Measurements from ENCODE around the gene GSC. TPM values are rescaled to one million over a fixed set of nuclear protein-coding genes. Genes with fewer than 3 reads are reported as not detected.
"Not testable (repeated sequence)": the region's sequence is repeated elsewhere in the genome, so short reads cannot be mapped to it uniquely, and the experiment has no call there.

Gene GSC
- total RNA-seq, 1 experiment from 2014 or later = not detected

DNA sequence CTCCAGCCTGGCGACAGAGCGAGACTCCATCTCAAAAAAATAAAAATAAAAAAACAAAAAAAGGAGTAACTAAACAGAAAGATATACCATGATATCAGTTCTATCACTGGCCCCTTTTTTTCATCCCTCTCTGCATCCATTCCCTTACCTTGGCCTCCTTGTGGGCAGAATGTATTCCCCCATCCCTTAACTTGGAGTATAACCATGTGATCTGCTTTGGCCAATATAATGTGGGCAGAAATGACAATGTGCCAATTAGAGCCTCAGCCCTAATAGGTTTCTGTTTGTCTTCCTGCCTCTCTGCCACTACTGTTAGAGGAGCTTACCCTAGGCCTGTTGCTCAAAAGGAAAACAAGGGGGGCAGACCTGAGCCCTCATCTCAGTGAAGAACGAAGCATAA is 23.8 kb downstream of the GSC start:
- Histone ChIP-seq H3K27me3 (ENCODE audit: low read length) (no peaks in the 10 kb centered on the region), H3K9me2 (replicated peaks; ENCODE audit: insufficient read depth, low read length) (no peaks in the 10 kb centered on the region), H4K20me1 (ENCODE audit: insufficient read depth, low read depth, low read length) (no peaks in the 10 kb centered on the region), H3K4me2 (ENCODE audit: low read depth, low read length, poor library complexity, severe bottlenecking) (no peak overlapping the region), H2AFZ (ENCODE audit: low read length) (no peak overlapping the region), H3K4me3 (ENCODE audit: low read length) (no peak overlapping the region), H3K4me1 (ENCODE audit: low read length) (no peaks in the 10 kb centered on the region), H3K9me3 (ENCODE audit: low read length) (no peaks in the 10 kb centered on the region), H3K79me2 (ENCODE audit: low read length) (no peaks in the 10 kb centered on the region), H3K9ac (ENCODE audit: low read length) (no peak overlapping the region), H3K36me3 (ENCODE audit: insufficient read depth, low read length) (no peaks in the 10 kb centered on the region), H3K27ac (ENCODE audit: low read length) (no peak overlapping the region)
- no peak for DNase-seq

- Histone ChIP-seq H3K4me1 (ENCODE audit: low read length) (no peaks in the 10 kb centered on the region), H3K9ac (ENCODE audit: low read length) (no peak overlapping the region), H3K4me2 (ENCODE audit: low read depth, low read length, poor library complexity, severe bottlenecking) (no peak overlapping the region), H3K36me3 (ENCODE audit: insufficient read depth, low read length) (no peaks in the 10 kb centered on the region), H3K79me2 (ENCODE audit: low read length) (no peaks in the 10 kb centered on the region), H4K20me1 (ENCODE audit: insufficient read depth, low read depth, low read length) (no peaks in the 10 kb centered on the region), H3K9me3 (ENCODE audit: low read length) (no peaks in the 10 kb centered on the region), H3K27ac (ENCODE audit: low read length) (no peak overlapping the region), H3K27me3 (ENCODE audit: low read length) (peaks cover 2% of the 10 kb centered on the region; the same call in 1 of the 2 replicates), H3K9me2 (replicated peaks; ENCODE audit: insufficient read depth, low read length) (no peaks in the 10 kb centered on the region), H3K4me3 (ENCODE audit: low read length) (no peak overlapping the region), H2AFZ (ENCODE audit: low read length) (no peak overlapping the region)
- DNase-seq = no peak
Observed at GRCh38 chr14:94738751-94739150, 31.2 kb downstream of the GSC start.

DNA sequence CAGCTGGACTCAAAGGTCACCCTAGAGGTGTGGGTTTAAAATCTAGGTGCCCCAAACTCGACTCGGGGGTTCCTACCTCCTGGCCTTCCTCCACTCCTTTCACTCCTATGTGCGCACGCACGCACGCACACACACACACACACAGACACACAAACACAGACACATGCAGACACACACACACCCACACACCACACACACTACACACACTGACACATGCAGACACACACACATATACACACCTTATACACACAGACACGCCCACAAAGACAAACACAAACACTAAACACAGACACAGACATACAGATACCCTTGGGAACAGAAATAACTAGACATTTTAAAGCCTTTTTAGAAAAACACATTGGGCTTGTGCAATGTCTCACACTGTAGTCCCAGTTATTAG is 31.8 kb downstream of the GSC start:
- Histone ChIP-seq H3K9ac (ENCODE audit: low read length) (no peak overlapping the region), H4K20me1 (ENCODE audit: insufficient read depth, low read depth, low read length) (no peaks in the 10 kb centered on the region), H2AFZ (ENCODE audit: low read length) (no peak overlapping the region), H3K9me2 (replicated peaks; ENCODE audit: insufficient read depth, low read length) (no peaks in the 10 kb centered on the region), H3K27ac (ENCODE audit: low read length) (no peak overlapping the region), H3K79me2 (ENCODE audit: low read length) (no peaks in the 10 kb centered on the region), H3K4me2 (ENCODE audit: low read depth, low read length, poor library complexity, severe bottlenecking) (no peak overlapping the region), H3K36me3 (ENCODE audit: insufficient read depth, low read length) (no peaks in the 10 kb centered on the region), H3K4me1 (ENCODE audit: low read length) (no peaks in the 10 kb centered on the region), H3K9me3 (ENCODE audit: low read length) (no peaks in the 10 kb centered on the region), H3K4me3 (ENCODE audit: low read length) (no peak overlapping the region), H3K27me3 (ENCODE audit: low read length) (peaks cover 6% of the 10 kb centered on the region; the same call in 1 of the 2 replicates)
- DNase-seq = no peak

- no peaks in the 10 kb centered on the region for H3K9me3 ChIP-seq (ENCODE audit: low read length)
- H3K4me3 ChIP-seq (ENCODE audit: low read length) = no peak overlapping the region
- DNase-seq = no peak
- no peaks in the 10 kb centered on the region for H3K9me2 ChIP-seq (replicated peaks; ENCODE audit: insufficient read depth, low read length)
- no peaks in the 10 kb centered on the region for H3K79me2 ChIP-seq (ENCODE audit: low read length)
- H3K36me3 ChIP-seq (ENCODE audit: insufficient read depth, low read length) = no peaks in the 10 kb centered on the region
- no peak overlapping the region for H3K9ac ChIP-seq (ENCODE audit: low read length)
- H3K4me2 ChIP-seq (ENCODE audit: low read depth, low read length, poor library complexity, severe bottlenecking) = no peak overlapping the region
- peaks cover 6% of the 10 kb centered on the region; the same call in 1 of the 2 replicates for H3K27me3 ChIP-seq (ENCODE audit: low read length)
- no peaks in the 10 kb centered on the region for H4K20me1 ChIP-seq (ENCODE audit: insufficient read depth, low read depth, low read length)
- no peak overlapping the region for H2AFZ ChIP-seq (ENCODE audit: low read length)
- no peaks in the 10 kb centered on the region for H3K4me1 ChIP-seq (ENCODE audit: low read length)
- H3K27ac ChIP-seq (ENCODE audit: low read length) = no peak overlapping the region
Observed at GRCh38 chr14:94728950-94729349, 41.0 kb downstream of the GSC start.

- H3K9ac ChIP-seq (ENCODE audit: low read length); H3K36me3 ChIP-seq (ENCODE audit: insufficient read depth, low read length); H2AFZ ChIP-seq (ENCODE audit: low read length); H3K4me1 ChIP-seq (ENCODE audit: low read length); H3K9me3 ChIP-seq (ENCODE audit: low read length); H3K27ac ChIP-seq (ENCODE audit: low read length); H3K4me3 ChIP-seq (ENCODE audit: low read length); H3K79me2 ChIP-seq (ENCODE audit: low read length); H3K9me2 ChIP-seq (replicated peaks; ENCODE audit: insufficient read depth, low read length); H4K20me1 ChIP-seq (ENCODE audit: insufficient read depth, low read depth, low read length); DNase-seq; H3K4me2 ChIP-seq (ENCODE audit: low read depth, low read length, poor library complexity, severe bottlenecking); H3K27me3 ChIP-seq (ENCODE audit: low read length): not testable (repeated sequence)
Observed at GRCh38 chr14:94728440-94728839, 41.5 kb downstream of the GSC start.

GRCh38 chr14:94726649-94727048 is 43.3 kb downstream of the GSC start:
- not testable (repeated sequence) for H3K9me3 ChIP-seq (ENCODE audit: low read length); H3K4me2 ChIP-seq (ENCODE audit: low read depth, low read length, poor library complexity, severe bottlenecking)

GRCh38 chr14:94724993-94725392 is 44.9 kb downstream of the GSC start:
- Histone ChIP-seq H3K4me1 (ENCODE audit: low read length) (no peaks in the 10 kb centered on the region), H2AFZ (ENCODE audit: low read length) (no peak overlapping the region), H3K9me2 (replicated peaks; ENCODE audit: insufficient read depth, low read length) (no peaks in the 10 kb centered on the region), H3K9ac (ENCODE audit: low read length) (no peak overlapping the region), H3K36me3 (ENCODE audit: insufficient read depth, low read length) (no peaks in the 10 kb centered on the region), H4K20me1 (ENCODE audit: insufficient read depth, low read depth, low read length) (no peaks in the 10 kb centered on the region), H3K27me3 (ENCODE audit: low read length) (no peaks in the 10 kb centered on the region), H3K9me3 (ENCODE audit: low read length) (no peaks in the 10 kb centered on the region), H3K4me2 (ENCODE audit: low read depth, low read length, poor library complexity, severe bottlenecking) (no peak overlapping the region), H3K27ac (ENCODE audit: low read length) (no peak overlapping the region), H3K4me3 (ENCODE audit: low read length) (no peak overlapping the region), H3K79me2 (ENCODE audit: low read length) (no peaks in the 10 kb centered on the region)
- no peak for DNase-seq

More at GRCh38 chr14:94726649-94727048, 43.3 kb downstream of the GSC start:
- H2AFZ ChIP-seq (ENCODE audit: low read length); H3K27me3 ChIP-seq (ENCODE audit: low read length); H3K36me3 ChIP-seq (ENCODE audit: insufficient read depth, low read length); H3K4me1 ChIP-seq (ENCODE audit: low read length); H3K4me3 ChIP-seq (ENCODE audit: low read length); H3K9ac ChIP-seq (ENCODE audit: low read length); DNase-seq; H3K27ac ChIP-seq (ENCODE audit: low read length); H3K79me2 ChIP-seq (ENCODE audit: low read length); H3K9me2 ChIP-seq (replicated peaks; ENCODE audit: insufficient read depth, low read length); H4K20me1 ChIP-seq (ENCODE audit: insufficient read depth, low read depth, low read length): not testable (repeated sequence)

- Histone ChIP-seq H4K20me1 (ENCODE audit: insufficient read depth, low read depth, low read length) (no peaks in the 10 kb centered on the region), H3K9me2 (replicated peaks; ENCODE audit: insufficient read depth, low read length) (no peaks in the 10 kb centered on the region), H3K4me1 (ENCODE audit: low read length) (no peaks in the 10 kb centered on the region), H3K9ac (ENCODE audit: low read length) (no peak overlapping the region), H3K27ac (ENCODE audit: low read length) (no peak overlapping the region), H3K36me3 (ENCODE audit: insufficient read depth, low read length) (no peaks in the 10 kb centered on the region), H2AFZ (ENCODE audit: low read length) (no peak overlapping the region), H3K4me3 (ENCODE audit: low read length) (no peak overlapping the region), H3K27me3 (ENCODE audit: low read length) (no peaks in the 10 kb centered on the region), H3K79me2 (ENCODE audit: low read length) (no peaks in the 10 kb centered on the region), H3K9me3 (ENCODE audit: low read length) (no peaks in the 10 kb centered on the region), H3K4me2 (ENCODE audit: low read depth, low read length, poor library complexity, severe bottlenecking) (no peak overlapping the region)
- DNase-seq = no peak
Observed at GRCh38 chr14:94722397-94722796, 47.5 kb downstream of the GSC start.

Data from Karpas-422 (cell line).